ENCODE data around the gene SUPT3H. TPM values are rescaled to one million over a fixed set of nuclear protein-coding genes. Genes with fewer than 3 reads are reported as not detected.

Gene SUPT3H
- total and polyA plus RNA-seq, 4 donors = 0.85 to 4.8 (median 2.4) TPM

- no peaks in the 10 kb centered on the region for H3K27me3 ChIP-seq (ENCODE audit: control insufficient read depth in 4 of 4, insufficient read depth in 4 of 4, low read length in 3 of 4)
- no peak overlapping the region for H3K9ac ChIP-seq (ENCODE audit: low read depth in 1 of 2, low read length in 2 of 2)
- H3K36me3 ChIP-seq (ENCODE audit: control insufficient read depth in 4 of 4, insufficient read depth in 3 of 4, low read depth in 1 of 4, low read length in 3 of 4) = no peaks in the 10 kb centered on the region
- TF ChIP-seq REST (IDR thresholded peaks at IDR 0.05) = no peak
- no peak for TF ChIP-seq MAX (IDR thresholded peaks at IDR 0.05)
- no peak for TF ChIP-seq HNF4G (IDR thresholded peaks at IDR 0.05)
- TF ChIP-seq RXRA (IDR thresholded peaks at IDR 0.05) = no peak
- no peak for TF ChIP-seq FOXA1 (IDR thresholded peaks at IDR 0.05)
- no peak for TF ChIP-seq HNF4A (conservative IDR thresholded peaks at IDR 0.05)
- H3K27ac ChIP-seq (ENCODE audit: low read depth in 1 of 2, low read length in 2 of 2) = no peak overlapping the region
- H3K9me3 ChIP-seq (ENCODE audit: control insufficient read depth in 4 of 4, low read length in 3 of 4) = no peaks in the 10 kb centered on the region
- no peak overlapping the region for H3K4me3 ChIP-seq (ENCODE audit: low read depth in 1 of 3, low read length in 3 of 3)
- 94% methylated on average over 1 of the region's 1 CpG for WGBS
- peaks cover 0 to 9% (median 0%) of the 10 kb centered on the region in 4 donors for H3K4me1 ChIP-seq (ENCODE audit: control insufficient read depth in 4 of 4, insufficient read depth in 4 of 4, low read length in 3 of 4)
- no peak for DNase-seq (ENCODE audit: low spot score)
Observed at GRCh38 chr6:45300736-45301135, 77.0 kb downstream of the SUPT3H start.

GRCh38 chr6:45299096-45299581 lies 78.6 kb downstream of the SUPT3H start:
- no peak for TF ChIP-seq GABPA (IDR thresholded peaks at IDR 0.05 in 1 of 2, conservative IDR thresholded peaks at IDR 0.05 in 1 of 2)
- TF ChIP-seq HNF4A (conservative IDR thresholded peaks at IDR 0.05) = no peak
- no peak for TF ChIP-seq ATF3 (IDR thresholded peaks at IDR 0.05)
- no peak for TF ChIP-seq SP1 (IDR thresholded peaks at IDR 0.05)
- no peak for TF ChIP-seq RXRA (IDR thresholded peaks at IDR 0.05)
- TF ChIP-seq TAF1 (conservative IDR thresholded peaks at IDR 0.05) = no peak
- no peak for TF ChIP-seq FOXA1 (IDR thresholded peaks at IDR 0.05)
- TF ChIP-seq EGR1 (IDR thresholded peaks at IDR 0.05; ENCODE audit: low read depth in 2 of 2) = no peak
- no peak for TF ChIP-seq FOXA2 (IDR thresholded peaks at IDR 0.05)
- TF ChIP-seq YY1 (IDR thresholded peaks at IDR 0.05) = no peak
- TF ChIP-seq REST (IDR thresholded peaks at IDR 0.05) = no peak
- TF ChIP-seq MAX (IDR thresholded peaks at IDR 0.05) = no peak
- TF ChIP-seq HNF4G (IDR thresholded peaks at IDR 0.05) = no peak
- no peak for TF ChIP-seq ZBTB33 (IDR thresholded peaks at IDR 0.05)
- no peak for TF ChIP-seq NR2F2 (IDR thresholded peaks at IDR 0.05)
- no peak for TF ChIP-seq JUND (IDR thresholded peaks at IDR 0.05)
- TF ChIP-seq CTCF (IDR thresholded peaks at IDR 0.05; ENCODE audit: low read depth, low read length, missing input control) = no peak
- TF ChIP-seq RAD21 (IDR thresholded peaks at IDR 0.05) = no peak

More at GRCh38 chr6:45299096-45299581, 78.6 kb downstream of the SUPT3H start:
- Histone ChIP-seq H3K9me3 (ENCODE audit: control insufficient read depth in 4 of 4, low read length in 3 of 4) (no peaks in the 10 kb centered on the region), H3K27me3 (ENCODE audit: control insufficient read depth in 4 of 4, insufficient read depth in 4 of 4, low read length in 3 of 4) (no peaks in the 10 kb centered on the region), H3K27ac (ENCODE audit: low read depth in 1 of 2, low read length in 2 of 2) (no peak overlapping the region), H3K4me3 (ENCODE audit: low read depth in 1 of 3, low read length in 3 of 3) (no peak overlapping the region), H3K4me1 (ENCODE audit: control insufficient read depth in 4 of 4, insufficient read depth in 4 of 4, low read length in 3 of 4) (peaks cover 0 to 9% (median 0%) of the 10 kb centered on the region in 4 donors), H3K9ac (ENCODE audit: low read depth in 1 of 2, low read length in 2 of 2) (no peak overlapping the region), H3K36me3 (ENCODE audit: control insufficient read depth in 4 of 4, insufficient read depth in 3 of 4, low read depth in 1 of 4, low read length in 3 of 4) (no peaks in the 10 kb centered on the region)
- WGBS = 98% methylated on average over 3 of the region's 3 CpGs
- no peak for DNase-seq (ENCODE audit: low spot score)
